T-cell (primary cell): ENCODE data around the gene FBXL19. TPM values are rescaled to one million over a fixed set of nuclear protein-coding genes. Genes with fewer than 3 reads are reported as not detected.

Experiments
- ATAC-seq, 4 experiments: fragments of 200-7000 bp in 3 of 4; fragments of 150-1000 bp in 1 of 4; cut with Tn5 transposase; replicated peaks in 1 of 4; 1 replicate in 3 of 4; 2 replicates in 1 of 4; pipeline ENCODE4 v1.10.0; 2021; ENCODE audit warnings: moderate library complexity in 3 of 4, mild to moderate bottlenecking in 2 of 4, moderate number of reproducible peaks in 1 of 4
- CTCF ChIA-PET, 2 donors: fragments of 300-600 bp; sonication (Branson Sonifier 250); formaldehyde crosslinking; loops; one replicate each; lab custom pipeline; 2022; ENCODE audit warnings: antibody characterized with exemption in 2 of 2; lab: Charles Lee
- POLR2A ChIA-PET, 2 donors: fragments of 300-600 bp; sonication (Branson Sonifier 250); formaldehyde crosslinking; loops; one replicate each; lab custom pipeline; 2022; ENCODE audit warnings: antibody characterized with exemption in 2 of 2; lab: Charles Lee
- DNase-seq, 35 experiments: peaks; one replicate each; pipeline versions ENCODE4 v3.0.0 to v3.0.0-alpha.2; 2013 to 2023
- H3K27ac ChIP-seq: one replicate; pipeline ENCODE4 v1.5.1; 2013; ENCODE audit warnings: low read length
- H3K27me3 ChIP-seq, 2 experiments: replicated peaks in 1 of 2; 1 replicate in 1 of 2; 2 replicates in 1 of 2; pipeline versions ENCODE4 v1.6.1 to v1.7.0; 2013; ENCODE audit warnings: low read length in 1 of 2, mixed read lengths in 1 of 2; ENCODE audit not compliant: control insufficient read depth in 2 of 2, insufficient read depth in 2 of 2; ENCODE audit errors: extremely low read depth in 1 of 2
- H3K36me3 ChIP-seq, 2 donors: 1 replicate in 1 of 2; 2 replicates in 1 of 2; pipeline versions ENCODE4 v1.6.1 to v1.7.0; 2013; ENCODE audit warnings: low read length in 1 of 2; ENCODE audit not compliant: control insufficient read depth in 2 of 2, insufficient read depth in 1 of 2; ENCODE audit errors: extremely low read depth in 1 of 2
- H3K4me1 ChIP-seq, 2 experiments: 1 replicate in 1 of 2; 2 replicates in 1 of 2; pipeline versions ENCODE4 v1.6.1 to v1.7.0; 2013; ENCODE audit warnings: low read length in 2 of 2, mixed read lengths in 1 of 2; ENCODE audit not compliant: insufficient read depth in 2 of 2, control insufficient read depth in 1 of 2; ENCODE audit errors: extremely low read depth in 1 of 2
- H3K4me3 ChIP-seq, 2 donors: 1 replicate in 1 of 2; 2 replicates in 1 of 2; pipeline versions ENCODE4 v1.5.1 to v1.7.0; 2013; ENCODE audit warnings: mild to moderate bottlenecking in 2 of 2, low read length in 1 of 2, moderate library complexity in 1 of 2; ENCODE audit not compliant: control insufficient read depth in 1 of 2; ENCODE audit errors: extremely low read depth in 1 of 2
- H3K9me3 ChIP-seq: 2 replicates; pipeline ENCODE4 v1.7.0; 2013
- H3K27ac Mint-ChIP-seq, 2 donors: one replicate each; pipeline ENCODE4 v1.8.0; 2020 to 2021; ENCODE audit warnings: mild to moderate bottlenecking in 2 of 2, mixed read lengths in 2 of 2
- H3K27me3 Mint-ChIP-seq, 2 donors: one replicate each; pipeline ENCODE4 v1.8.0; 2021 to 2022; ENCODE audit warnings: mixed read lengths in 2 of 2
- H3K36me3 Mint-ChIP-seq: one replicate; pipeline ENCODE4 v1.8.0; 2021; ENCODE audit warnings: mixed read lengths
- H3K4me1 Mint-ChIP-seq, 3 donors: one replicate each; pipeline ENCODE4 v1.8.0; 2020 to 2022; ENCODE audit warnings: mixed read lengths in 3 of 3, mild to moderate bottlenecking in 1 of 3
- H3K4me3 Mint-ChIP-seq, 3 donors: one replicate each; pipeline ENCODE4 v1.8.0; 2020 to 2022; ENCODE audit warnings: mild to moderate bottlenecking in 3 of 3, mixed read lengths in 3 of 3, moderate library complexity in 3 of 3
- H3K9me3 Mint-ChIP-seq, 3 donors: one replicate each; pipeline ENCODE4 v1.8.0; 2020 to 2022; ENCODE audit warnings: mixed read lengths in 3 of 3
- WGBS: methylation state at CpG from one replicate; pipeline ENCODE4 v1.1.5; 2013; ENCODE audit warnings: missing lambda C conversion rate; ENCODE audit not compliant: insufficient coverage; 5-methylcytosine and 5-hydroxymethylcytosine counted together
- total RNA-seq, 35 experiments: library from RNA in 6 of 35; stranded (reverse) in 6 of 35; fragments of 120-200 nt in 1 of 35; gene quantifications; one replicate each; pipeline versions ENCODE4 v1.2.1 to v1.2.4 and lab custom pipeline; 2013 to 2026

Gene FBXL19
- total RNA-seq, 5 donors from 2014 or later (not counting 1 experiment from before 2014, with no cell fraction given) = 11.5 to 22.0 (median 18.1) TPM

GRCh38 chr16:30972872-30973271, 49.5 kb downstream of the FBXL19 start:
- Histone ChIP-seq H3K9me3 (no peaks in the 10 kb centered on the region), H3K27ac (no peak overlapping the region), H3K36me3 (peaks cover 28 to 79% of the 10 kb centered on the region in 2 donors), H3K4me1 (no peaks in the 10 kb centered on the region), H3K4me3 (no peak overlapping the region), H3K27me3 (no peaks in the 10 kb centered on the region)
- 96% methylated on average over 6 of the region's 7 CpGs for WGBS
- H3K4me3 Mint-ChIP-seq = no peak overlapping the region
- no peak overlapping the region for H3K27ac Mint-ChIP-seq
- H3K9me3 Mint-ChIP-seq = no peaks in the 10 kb centered on the region
- DNase-seq (no peak), ATAC-seq (no peak)
- H3K36me3 Mint-ChIP-seq = peaks cover 64% of the 10 kb centered on the region
- ChIA-PET CTCF (no interaction called here), POLR2A (no interaction called here)
- peaks cover 2 to 9% (median 7%) of the 10 kb centered on the region in 3 donors for H3K4me1 Mint-ChIP-seq
- no peaks in the 10 kb centered on the region for H3K27me3 Mint-ChIP-seq

DNA sequence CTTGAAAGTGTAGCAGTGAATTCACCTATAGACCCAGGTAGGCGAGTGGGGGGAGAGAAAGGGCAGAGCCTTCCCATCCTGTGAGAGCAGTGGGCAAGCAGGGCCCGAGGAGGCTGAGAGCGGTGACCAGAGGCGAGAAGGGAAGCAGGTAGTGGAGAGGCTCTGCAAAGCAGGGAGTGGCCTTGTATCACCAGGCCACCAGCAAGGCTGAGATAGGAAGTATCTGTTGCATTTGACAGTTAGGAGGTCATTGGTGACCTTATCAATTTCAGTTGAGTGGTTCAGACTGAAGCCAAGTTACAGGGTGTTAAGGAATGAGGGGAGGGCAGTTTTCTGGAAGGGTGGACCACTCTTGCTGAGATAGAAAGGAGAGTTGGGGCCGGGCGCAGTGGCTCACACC, 51.0 kb downstream of the FBXL19 start:
- Mint-ChIP-seq H3K4me3 (no peak overlapping the region), H3K27ac (no peak overlapping the region), H3K36me3 (peaks cover 63% of the 10 kb centered on the region), H3K9me3 (no peaks in the 10 kb centered on the region), H3K4me1 (peaks cover 2 to 9% (median 7%) of the 10 kb centered on the region in 3 donors), H3K27me3 (no peaks in the 10 kb centered on the region)
- ChIA-PET CTCF (no interaction called here), POLR2A (no interaction called here)
- 100% methylated on average over 4 of the region's 6 CpGs for WGBS
- Histone ChIP-seq H3K4me3 (no peak overlapping the region), H3K27me3 (no peaks in the 10 kb centered on the region), H3K27ac (no peak overlapping the region), H3K9me3 (no peaks in the 10 kb centered on the region), H3K4me1 (no peaks in the 10 kb centered on the region), H3K36me3 (peaks cover 24 to 74% of the 10 kb centered on the region in 2 donors)
- DNase-seq = no peak
- no peak for ATAC-seq

DNA sequence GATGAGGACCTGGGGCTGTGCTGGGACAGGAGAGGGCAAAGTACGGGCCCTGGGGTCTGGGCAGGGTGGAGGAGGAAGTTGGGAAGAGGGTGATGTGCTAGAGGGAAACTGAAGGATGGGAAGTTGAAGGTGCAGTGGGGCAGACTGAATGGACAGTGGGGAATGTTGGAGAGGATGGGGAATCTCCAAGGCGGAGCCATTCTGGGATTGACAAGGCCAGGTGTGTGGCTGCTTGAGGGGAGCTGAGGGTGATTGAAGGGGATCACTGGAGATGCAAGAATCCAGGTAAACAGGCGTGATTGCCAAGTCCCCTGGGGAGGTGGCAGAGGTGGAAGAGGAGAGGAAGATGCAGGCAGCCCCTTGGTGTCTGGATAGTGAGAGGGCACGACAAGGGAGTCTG, 53.1 kb downstream of the FBXL19 start:
- 100% methylated on average over 4 of the region's 4 CpGs for WGBS
- ATAC-seq (no peak), DNase-seq (no peak)
- H3K36me3 ChIP-seq = peaks cover 32 to 71% of the 10 kb centered on the region in 2 donors
- ChIA-PET POLR2A (no interaction called here), CTCF (no interaction called here)
- Mint-ChIP-seq H3K9me3 (no peaks in the 10 kb centered on the region), H3K27me3 (no peaks in the 10 kb centered on the region), H3K27ac (peak overlapping the region in 1 of 2 donors; percentile 40), H3K4me3 (no peak overlapping the region), H3K4me1 (peaks cover 2 to 9% (median 7%) of the 10 kb centered on the region in 3 donors), H3K36me3 (peaks cover 50% of the 10 kb centered on the region)
- no peaks in the 10 kb centered on the region for H3K27me3 ChIP-seq
- no peak overlapping the region for H3K4me3 ChIP-seq
- H3K9me3 ChIP-seq = no peaks in the 10 kb centered on the region
- H3K4me1 ChIP-seq = no peaks in the 10 kb centered on the region
- no peak overlapping the region for H3K27ac ChIP-seq

- H3K9me3 Mint-ChIP-seq = no peaks in the 10 kb centered on the region
- POLR2A ChIA-PET = interaction anchor here in 1 of 2 donors (0.7 kb wide), 1 partner anchor 474 kb away, joined by 8 read pairs; no protein-coding TSS in a partner anchor
- CTCF ChIA-PET = interaction anchor here in 1 of 2 donors (0.7 kb wide), 1 partner anchor 88 kb away, joined by 7 read pairs; no protein-coding TSS in a partner anchor
- no peak overlapping the region for H3K27ac Mint-ChIP-seq
- no peaks in the 10 kb centered on the region for H3K27me3 Mint-ChIP-seq
- Histone ChIP-seq H3K9me3 (no peaks in the 10 kb centered on the region), H3K27ac (no peak overlapping the region), H3K27me3 (no peaks in the 10 kb centered on the region), H3K36me3 (peaks cover 30 to 67% of the 10 kb centered on the region in 2 donors), H3K4me1 (no peaks in the 10 kb centered on the region), H3K4me3 (no peak overlapping the region)
- peaks cover 43% of the 10 kb centered on the region for H3K36me3 Mint-ChIP-seq
- ATAC-seq (no peak), DNase-seq (peak in 7 of 35 experiments; percentile 7 to 40 (median 20))
- peaks cover 2 to 9% (median 7%) of the 10 kb centered on the region in 3 donors for H3K4me1 Mint-ChIP-seq
- WGBS = 97% methylated on average over 17 of the region's 17 CpGs
- H3K4me3 Mint-ChIP-seq = no peak overlapping the region
Measured at GRCh38 chr16:30977502-30977901, 54.1 kb downstream of the FBXL19 start.

DNA sequence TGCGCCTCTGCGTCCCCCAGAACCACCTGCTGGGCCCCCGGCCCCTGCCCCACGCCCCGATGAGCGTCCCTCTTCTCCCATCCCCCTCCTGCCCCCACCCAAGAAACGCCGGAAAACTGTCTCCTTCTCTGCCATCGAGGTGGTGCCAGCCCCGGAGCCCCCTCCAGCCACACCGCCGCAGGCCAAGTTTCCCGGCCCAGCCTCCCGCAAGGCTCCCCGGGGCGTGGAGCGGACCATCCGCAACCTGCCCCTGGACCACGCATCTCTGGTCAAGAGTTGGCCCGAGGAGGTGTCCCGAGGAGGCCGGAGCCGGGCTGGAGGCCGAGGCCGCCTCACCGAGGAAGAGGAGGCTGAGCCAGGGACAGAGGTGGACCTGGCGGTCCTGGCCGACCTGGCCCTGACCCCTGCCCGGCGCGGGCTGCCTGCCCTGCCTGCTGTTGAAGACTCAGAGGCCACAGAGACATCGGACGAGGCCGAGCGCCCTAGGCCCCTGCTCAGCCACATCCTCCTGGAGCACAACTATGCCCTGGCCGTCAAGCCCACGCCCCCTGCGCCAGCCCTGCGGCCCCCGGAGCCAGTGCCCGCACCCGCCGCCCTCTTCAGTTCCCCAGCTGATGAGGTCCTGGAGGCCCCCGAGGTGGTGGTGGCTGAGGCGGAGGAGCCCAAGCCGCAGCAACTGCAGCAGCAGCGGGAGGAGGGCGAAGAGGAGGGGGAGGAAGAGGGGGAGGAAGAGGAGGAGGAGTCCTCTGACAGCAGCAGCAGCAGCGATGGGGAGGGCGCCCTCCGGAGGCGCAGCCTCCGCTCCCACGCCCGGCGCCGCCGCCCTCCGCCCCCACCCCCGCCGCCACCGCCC, 56.0 kb downstream of the FBXL19 start:
- Mint-ChIP-seq H3K27ac (no peak overlapping the region), H3K4me1 (peaks cover 0 to 2% (median under 1%) of the 10 kb centered on the region in 3 donors), H3K27me3 (no peaks in the 10 kb centered on the region), H3K9me3 (no peaks in the 10 kb centered on the region), H3K36me3 (peaks cover 35% of the 10 kb centered on the region), H3K4me3 (no peak overlapping the region)
- Histone ChIP-seq H3K27me3 (no peaks in the 10 kb centered on the region), H3K36me3 (peaks cover 39 to 58% of the 10 kb centered on the region in 2 donors), H3K4me1 (no peaks in the 10 kb centered on the region), H3K27ac (no peak overlapping the region), H3K4me3 (no peak overlapping the region), H3K9me3 (no peaks in the 10 kb centered on the region)
- DNase-seq = no peak
- ATAC-seq = no peak
- WGBS = 99% methylated on average over 32 of the region's 62 CpGs
- ChIA-PET POLR2A (no interaction called here), CTCF (no interaction called here)

DNA sequence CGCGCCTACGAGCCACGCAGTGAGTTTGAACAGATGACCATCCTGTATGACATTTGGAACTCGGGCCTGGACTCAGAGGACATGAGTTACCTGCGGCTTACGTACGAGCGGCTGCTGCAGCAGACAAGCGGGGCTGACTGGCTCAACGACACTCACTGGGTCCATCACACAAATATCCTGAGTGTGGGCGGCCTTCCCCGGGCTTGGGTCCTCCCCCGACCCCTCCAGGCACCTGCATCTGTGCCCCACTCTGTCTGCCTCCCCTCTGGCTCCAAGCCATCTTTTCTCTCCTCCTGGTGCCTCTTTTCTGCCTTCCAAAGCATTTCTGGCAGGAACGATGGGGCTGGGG, 56.6 kb downstream of the FBXL19 start:
- ATAC-seq (no peak), DNase-seq (no peak)
- Mint-ChIP-seq H3K27me3 (no peaks in the 10 kb centered on the region), H3K4me3 (no peak overlapping the region), H3K27ac (no peak overlapping the region), H3K9me3 (no peaks in the 10 kb centered on the region), H3K4me1 (peaks cover 0 to 2% (median 0%) of the 10 kb centered on the region in 3 donors), H3K36me3 (peaks cover 33% of the 10 kb centered on the region)
- Histone ChIP-seq H3K36me3 (peaks cover 34 to 62% of the 10 kb centered on the region in 2 donors), H3K4me3 (no peak overlapping the region), H3K4me1 (peaks cover 0 to 5% of the 10 kb centered on the region in 2 experiments), H3K9me3 (no peaks in the 10 kb centered on the region), H3K27me3 (no peaks in the 10 kb centered on the region), H3K27ac (no peak overlapping the region)
- ChIA-PET CTCF (no interaction called here), POLR2A (no interaction called here)
- 95% methylated on average over 15 of the region's 15 CpGs for WGBS
